ENCODE measurements around the gene OVOL2. TPM values are rescaled to one million over a fixed set of nuclear protein-coding genes. Genes with fewer than 3 reads are reported as not detected.
"Not testable (repeated sequence)": the region's sequence is repeated elsewhere in the genome, so short reads cannot be mapped to it uniquely, and the experiment has no call there.

The OVOL2 gene
- total RNA-seq: not detected
- long read RNA-seq, partial matches to known transcripts: 0 of 5 reads
- long read RNA-seq, other reads (novel, unspliced or antisense): 5 of 5 reads

GRCh38 chr20:18057101-18057993, at the start of gene OVOL2:
Gene OVOL2 (minus strand): TSS chr20:18057916. CDS start chr20:18057634, 282 bp downstream.
- DNase-seq (ENCODE audit: low spot score): no peak
- intact Hi-C loops (cut with DNase I): no loop called here

- DNase-seq (ENCODE audit: low spot score): no peak
- intact Hi-C loops (cut with DNase I): no loop called here
Measured at GRCh38 chr20:18103497-18103896, 45.8 kb upstream of the OVOL2 start.

GRCh38 chr20:18101125-18101810, 43.6 kb upstream of the OVOL2 start:
- DNase-seq (ENCODE audit: low spot score): no peak
- intact Hi-C loops (cut with DNase I): no loop called here

GRCh38 chr20:18100569-18100968, 42.9 kb upstream of the OVOL2 start:
- DNase-seq (ENCODE audit: low spot score); intact Hi-C loops (cut with DNase I): not testable (repeated sequence)

- intact Hi-C loops (cut with DNase I): no loop called here
- no peak for DNase-seq (ENCODE audit: low spot score)
Measured at GRCh38 chr20:18094191-18094590, 36.5 kb upstream of the OVOL2 start.

GRCh38 chr20:18093388-18093787, 35.7 kb upstream of the OVOL2 start:
- DNase-seq (ENCODE audit: low spot score): no peak
- intact Hi-C loops (cut with DNase I): no loop called here

- DNase-seq (ENCODE audit: low spot score): no peak
- intact Hi-C loops (cut with DNase I): no loop called here
Measured at GRCh38 chr20:18092890-18093289, 35.2 kb upstream of the OVOL2 start.

DNA sequence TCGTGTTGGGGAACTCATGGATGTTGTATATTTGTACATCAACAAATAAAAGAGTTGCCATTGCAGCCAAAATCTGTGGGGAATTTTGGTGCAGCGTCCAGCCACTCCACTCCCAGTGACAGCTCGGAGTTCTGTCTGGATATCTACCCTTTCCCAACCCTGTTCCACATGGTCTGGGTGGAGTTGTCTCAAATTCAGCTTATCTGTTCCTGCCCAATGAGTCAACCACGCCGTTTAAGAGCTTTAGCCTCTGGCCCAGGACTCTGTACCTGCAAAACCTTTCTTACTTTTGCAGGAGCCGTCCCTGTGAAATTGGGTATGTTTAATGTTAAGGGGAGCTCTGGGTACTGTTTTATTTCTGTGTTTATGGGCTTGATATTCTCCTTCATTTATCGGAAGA, 33.9 kb upstream of the OVOL2 start:
- no peak for DNase-seq (ENCODE audit: low spot score)

DNA sequence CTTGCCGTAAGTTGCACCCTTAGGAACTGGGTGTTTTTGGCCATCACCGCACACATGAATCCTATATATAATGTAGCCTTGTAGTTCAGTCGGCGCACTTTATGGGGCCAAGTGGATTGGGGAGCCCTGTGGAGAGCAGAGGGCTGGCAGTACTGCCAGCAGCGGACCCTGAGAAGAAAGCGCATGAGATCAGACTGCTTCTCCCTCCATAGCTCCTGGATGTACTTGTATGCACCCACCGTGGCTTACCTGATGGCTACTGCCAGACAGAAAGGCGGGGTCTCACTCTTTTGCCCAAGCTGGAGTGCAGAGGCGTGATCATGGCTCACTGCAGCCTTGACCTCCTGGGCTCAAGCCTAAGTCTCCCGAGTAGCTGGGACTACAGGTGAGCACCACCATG, 32.8 kb upstream of the OVOL2 start:
- no peak for DNase-seq (ENCODE audit: low spot score)
- intact Hi-C loops (cut with DNase I): no loop called here

More for the DNA sequence above, 33.9 kb upstream of the OVOL2 start:
- intact Hi-C loops (cut with DNase I): no loop called here

GRCh38 chr20:18090044-18090443, 32.3 kb upstream of the OVOL2 start:
- DNase-seq (ENCODE audit: low spot score): no peak
- intact Hi-C loops (cut with DNase I): no loop called here

GRCh38 chr20:18088841-18089240, 31.1 kb upstream of the OVOL2 start:
- intact Hi-C loops (cut with DNase I); DNase-seq (ENCODE audit: low spot score): not testable (repeated sequence)

DNA sequence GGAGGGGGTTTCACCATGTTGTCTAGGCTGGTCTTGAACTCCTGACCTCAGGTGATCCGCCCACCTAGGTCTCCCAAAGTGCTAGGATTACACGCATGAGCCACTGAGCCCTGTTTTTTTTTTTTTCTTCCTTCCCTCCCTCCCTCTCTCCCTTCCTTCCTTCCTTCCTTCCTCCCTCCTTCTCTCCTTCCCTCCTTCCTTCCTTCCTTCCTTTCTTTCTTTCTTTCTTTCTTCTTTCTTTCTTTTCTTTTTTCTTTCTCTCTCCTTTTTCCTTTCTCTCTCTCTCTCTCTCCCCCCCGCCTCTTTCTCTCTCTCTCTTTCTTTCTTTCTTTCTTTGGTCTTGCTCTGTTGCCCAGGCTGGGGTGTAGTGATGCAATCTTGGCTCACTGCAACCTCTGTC, 30.6 kb upstream of the OVOL2 start:
- DNase-seq (ENCODE audit: low spot score); intact Hi-C loops (cut with DNase I): not testable (repeated sequence)

DNA sequence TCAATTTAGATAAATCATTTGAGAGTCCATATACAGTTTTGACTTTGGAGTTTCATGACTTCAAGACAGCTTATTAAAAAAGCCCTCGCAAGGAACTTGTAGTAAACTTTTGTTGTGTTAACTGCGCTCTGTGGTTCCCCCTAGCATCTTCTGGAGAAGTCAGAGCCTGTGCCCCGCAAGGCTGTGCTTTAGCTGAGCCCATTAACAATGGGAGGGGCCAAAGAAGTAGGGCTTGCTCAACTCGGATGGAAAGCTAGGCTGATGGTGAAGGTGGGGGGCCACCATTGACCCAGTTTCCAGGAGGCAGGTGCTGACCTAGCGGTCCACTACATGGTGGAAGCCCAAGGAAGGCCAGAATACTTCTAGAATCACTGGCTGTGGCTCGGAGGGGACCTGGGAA, 29.3 kb upstream of the OVOL2 start:
- no peak for DNase-seq (ENCODE audit: low spot score)
- intact Hi-C loops (cut with DNase I): no loop called here

- DNase-seq (ENCODE audit: low spot score); intact Hi-C loops (cut with DNase I): not testable (repeated sequence)
Measured at GRCh38 chr20:18080836-18081235, 23.1 kb upstream of the OVOL2 start.

- intact Hi-C loops (cut with DNase I): no loop called here
- no peak for DNase-seq (ENCODE audit: low spot score)
Measured at GRCh38 chr20:18079756-18080353, 22.1 kb upstream of the OVOL2 start.

GRCh38 chr20:18077157-18077556, 19.4 kb upstream of the OVOL2 start:
- intact Hi-C loops (cut with DNase I): no loop called here

GRCh38 chr20:18072532-18072931, 14.8 kb upstream of the OVOL2 start:
- intact Hi-C loops (cut with DNase I): no loop called here
- no peak for DNase-seq (ENCODE audit: low spot score)

More at GRCh38 chr20:18077157-18077556, 19.4 kb upstream of the OVOL2 start:
- no peak for DNase-seq (ENCODE audit: low spot score)

DNA sequence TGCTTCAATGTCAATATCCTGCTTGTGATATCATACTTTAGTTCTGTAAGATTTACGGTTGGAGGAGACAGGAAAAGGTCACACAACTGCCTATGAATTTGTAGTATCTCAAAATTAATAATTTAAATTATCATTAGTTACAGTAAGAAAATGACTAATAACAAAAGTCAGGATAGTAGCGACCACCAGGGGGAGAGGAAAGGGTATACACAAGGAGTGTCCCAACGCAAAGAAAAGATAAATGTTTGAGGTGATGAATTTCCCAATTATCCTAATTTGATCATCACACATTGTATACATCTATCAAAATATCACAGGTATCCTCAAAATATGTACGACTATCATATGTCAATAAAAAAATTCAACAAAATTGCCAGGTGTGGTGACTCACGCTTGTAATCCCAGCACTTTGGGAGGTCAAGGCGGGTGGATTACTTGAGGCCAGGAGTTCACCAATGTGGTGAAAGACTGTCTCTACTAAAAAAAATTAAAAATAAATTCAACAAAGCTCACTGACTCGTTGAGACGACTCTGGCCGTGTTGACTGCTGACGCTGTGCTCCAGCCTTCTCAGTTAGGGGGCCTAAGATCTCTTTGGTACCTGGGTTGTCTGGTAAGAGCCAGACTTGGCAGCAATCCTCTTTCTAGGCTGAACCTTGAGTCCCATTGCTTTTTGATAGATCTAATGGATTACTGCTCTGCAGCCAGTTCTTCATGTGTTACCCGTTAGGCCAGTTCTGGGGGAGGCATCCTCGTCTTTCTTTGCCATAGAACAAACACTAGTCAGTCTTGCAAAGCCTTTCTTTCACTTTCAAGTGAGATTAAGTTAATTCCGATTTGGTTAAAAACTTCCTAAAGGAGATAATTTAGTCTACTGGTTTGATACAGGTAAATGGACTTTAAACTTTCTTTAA, 9.0 kb upstream of the OVOL2 start:
- intact Hi-C loops (cut with DNase I): no loop called here
- DNase-seq (ENCODE audit: low spot score): no peak

DNA sequence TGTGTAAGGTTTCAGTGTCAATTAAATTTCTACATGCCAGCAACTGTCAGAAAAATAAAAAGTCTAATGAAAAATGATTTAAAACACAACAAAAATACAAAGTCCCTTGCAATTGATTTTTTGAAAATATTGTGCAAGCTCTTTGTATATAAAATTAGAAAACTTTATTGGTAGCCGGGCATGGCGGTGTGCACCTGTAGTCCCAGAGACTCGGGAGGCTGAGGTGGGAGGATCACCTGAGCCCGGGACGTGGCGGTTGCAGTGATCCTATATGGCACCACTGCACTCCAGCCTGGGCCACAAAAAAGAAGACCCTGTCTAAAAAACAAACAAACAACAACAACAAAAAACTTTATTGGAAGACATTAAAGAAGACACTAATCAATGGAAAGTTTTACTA, 6.0 kb upstream of the OVOL2 start:
- no peak for DNase-seq (ENCODE audit: low spot score)
- intact Hi-C loops (cut with DNase I): no loop called here
